NCI-H345 (cell line): ENCODE measurements around the gene TNS3.

ENCODE experiments used
- DNase-seq: peaks from one replicate; lab custom pipeline; 2025; lab: John Stamatoyannopoulos, UW

Gene TNS3

GRCh38 chr7:47540387-47541350 is 41.2 kb downstream of the TNS3 start:
- no peak for DNase-seq

GRCh38 chr7:47540053-47540386 is 41.9 kb downstream of the TNS3 start:
- DNase-seq = no peak

GRCh38 chr7:47539398-47540052 is 42.4 kb downstream of the TNS3 start:
- DNase-seq = no peak

DNA sequence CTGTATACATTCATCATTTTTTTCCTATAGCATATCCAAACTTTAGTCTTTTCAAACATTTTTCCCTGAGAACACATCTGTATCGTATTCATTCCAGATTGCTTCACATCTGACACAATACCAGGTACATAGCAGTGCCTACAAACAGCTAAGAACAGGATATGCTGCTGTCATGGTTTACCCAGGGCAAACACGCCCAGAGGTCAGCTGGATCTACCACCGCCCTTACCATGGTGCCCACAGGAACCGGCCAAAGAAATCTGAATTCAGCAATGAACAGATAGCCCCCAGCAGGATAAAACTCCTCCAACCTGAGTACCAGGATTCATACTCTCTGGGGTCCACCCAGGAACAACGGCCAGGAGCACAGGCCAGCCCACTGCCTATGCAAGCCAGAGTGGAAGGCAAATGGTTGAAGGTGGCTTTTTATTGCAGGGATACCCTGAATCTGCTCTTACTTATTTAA is 43.0 kb downstream of the TNS3 start:
- DNase-seq = no peak

GRCh38 chr7:47537716-47538675 is 43.9 kb downstream of the TNS3 start:
- no peak for DNase-seq

GRCh38 chr7:47536661-47537611 is 45.0 kb downstream of the TNS3 start:
- DNase-seq = no peak

- no peak for DNase-seq
These were observed 45.9 kb downstream of the TNS3 start for GRCh38 chr7:47535704-47536628.

DNA sequence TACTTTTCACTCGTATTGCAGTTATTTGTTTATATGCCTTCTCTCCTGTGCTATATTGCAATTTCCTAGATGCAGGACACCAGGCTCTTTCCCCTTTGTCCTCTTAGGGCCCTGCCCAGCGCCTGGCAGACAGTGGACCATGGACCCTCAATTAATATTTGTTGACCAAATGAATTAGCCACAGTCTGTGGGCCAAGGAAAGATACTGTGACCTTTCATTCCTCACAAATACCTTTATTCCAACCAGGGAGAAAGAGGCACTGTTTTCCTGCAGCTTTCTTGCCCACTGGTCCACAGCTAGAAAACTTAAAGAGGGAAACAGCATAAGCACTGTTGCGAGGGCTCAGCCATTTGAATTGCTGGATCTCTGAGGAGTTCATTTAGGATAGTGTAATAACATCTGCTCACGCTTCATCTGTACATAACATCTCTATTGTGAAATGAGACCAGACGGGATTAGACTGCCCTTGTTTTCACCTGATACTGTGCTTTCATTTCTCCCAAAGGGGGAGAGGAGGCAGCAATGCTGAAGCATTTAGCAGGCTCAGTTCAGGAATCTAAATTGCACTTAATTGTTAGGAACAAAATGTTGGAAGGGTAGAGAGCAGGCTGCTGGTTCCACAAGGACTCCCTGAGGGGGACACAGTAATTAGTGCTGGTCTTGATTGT is 46.7 kb downstream of the TNS3 start:
- DNase-seq = no peak

GRCh38 chr7:47534322-47535034 is 47.4 kb downstream of the TNS3 start:
- no peak for DNase-seq

DNA sequence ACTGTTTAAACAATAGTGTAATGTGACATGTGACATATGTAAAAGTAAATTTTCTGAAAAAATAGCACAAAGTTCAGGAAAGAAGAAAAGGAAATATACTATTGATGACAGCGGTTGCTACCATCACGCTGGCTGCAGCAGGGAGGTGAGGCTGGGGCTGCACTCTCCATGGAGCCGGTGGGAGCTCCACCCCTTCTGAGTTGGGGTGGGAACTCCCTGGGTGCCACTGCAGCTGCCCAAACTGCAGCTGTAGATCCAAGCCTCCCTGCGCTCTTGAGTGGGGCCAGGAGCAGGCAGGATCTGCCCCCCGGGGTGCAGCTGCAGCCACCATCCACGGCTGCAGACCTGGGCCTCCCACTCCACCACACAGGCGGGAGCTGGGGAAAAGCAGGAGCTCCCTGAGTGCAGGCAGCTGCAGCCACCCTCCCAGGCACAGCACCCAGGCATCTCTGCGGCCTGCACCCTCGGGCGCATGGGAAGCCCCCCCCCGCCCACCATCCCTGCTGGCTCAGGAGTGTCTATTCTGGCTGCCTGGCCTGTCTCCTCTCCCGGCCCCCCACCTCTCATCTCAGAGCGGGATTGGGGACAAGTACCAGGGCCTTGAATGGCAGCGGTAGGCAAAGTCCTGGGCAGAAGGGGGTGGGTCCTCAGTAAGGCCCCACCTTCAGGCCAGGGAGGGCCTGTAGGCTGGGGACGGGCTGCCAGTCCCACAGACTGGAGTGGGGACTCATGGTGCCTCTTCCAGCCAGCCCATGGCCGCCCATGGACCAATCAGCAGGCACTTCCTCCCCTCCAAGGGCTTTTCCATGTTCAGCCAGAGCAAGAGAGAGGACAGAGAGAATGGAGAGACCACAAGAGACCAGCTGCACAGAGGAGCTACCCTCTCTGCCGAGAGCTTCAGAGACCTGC is 50.1 kb downstream of the TNS3 start:
- DNase-seq = no peak

DNA sequence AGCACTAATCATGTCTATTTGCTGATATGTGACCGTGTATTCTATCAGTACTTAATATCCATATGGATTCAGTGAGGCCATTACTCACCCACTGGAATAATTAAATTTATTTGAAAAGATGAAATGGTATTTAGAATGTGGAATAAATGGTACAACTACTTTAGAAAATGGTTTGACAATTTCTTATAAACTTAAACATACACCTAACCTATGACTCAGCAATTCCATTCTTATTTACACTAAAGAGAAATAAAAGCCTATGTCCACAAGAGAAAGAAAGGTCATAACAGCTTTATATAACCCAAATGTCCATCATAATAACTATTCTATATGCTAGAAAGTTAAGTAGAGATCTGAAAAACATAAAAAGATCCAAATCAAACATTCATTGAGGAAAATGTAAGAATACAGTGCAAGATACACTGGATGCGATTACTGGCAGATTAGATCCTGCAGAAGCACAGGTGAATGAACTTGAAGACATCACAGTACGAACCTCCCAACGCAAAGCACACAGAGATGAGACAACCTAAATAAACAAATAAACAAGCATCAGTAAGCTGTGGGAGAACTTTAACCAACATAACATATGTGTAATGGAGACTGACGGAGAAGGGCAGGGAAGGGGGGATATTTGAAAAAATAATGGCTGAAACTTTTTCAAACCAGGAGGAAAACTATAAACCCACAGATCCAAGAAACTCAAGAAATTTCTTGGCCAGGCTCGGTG is 51.9 kb downstream of the TNS3 start:
- DNase-seq = no peak

GRCh38 chr7:47529405-47529804 is 52.5 kb downstream of the TNS3 start:
- no peak for DNase-seq

GRCh38 chr7:47528471-47528870 is 53.4 kb downstream of the TNS3 start:
- DNase-seq = no peak

GRCh38 chr7:47526466-47526865 is 55.4 kb downstream of the TNS3 start:
- DNase-seq = no peak

- DNase-seq = no peak
These were observed 56.8 kb downstream of the TNS3 start for GRCh38 chr7:47525066-47525623.

DNA sequence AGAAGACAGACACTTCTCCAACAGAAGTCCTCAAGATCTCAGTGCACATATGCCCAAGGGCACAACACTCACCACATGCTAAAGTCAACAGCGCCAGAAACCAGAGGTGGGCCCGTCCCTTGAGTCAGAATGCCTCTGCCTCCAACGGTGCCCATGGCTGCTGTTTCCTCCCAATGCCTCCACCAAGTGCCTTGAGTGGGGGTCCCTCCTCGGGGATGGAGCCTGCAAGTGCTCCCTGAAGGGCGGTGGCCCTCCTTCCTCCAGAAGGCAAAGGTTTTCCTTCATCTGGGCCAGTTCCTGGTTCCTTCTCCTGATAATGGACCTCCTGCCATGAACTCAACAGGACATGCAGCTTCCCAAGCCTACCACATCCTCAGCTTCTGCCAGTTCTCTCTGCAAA is 58.5 kb downstream of the TNS3 start:
- no peak for DNase-seq
